ENCODE data around the gene TMEM63B.
A peak's percentile ranks its signal among the peaks of the same experiment; 100 is the strongest.
"Not testable (repeated sequence)": the region's sequence is repeated elsewhere in the genome, so short reads cannot be mapped to it uniquely, and the experiment has no call there.

TMEM63B gene

DNA sequence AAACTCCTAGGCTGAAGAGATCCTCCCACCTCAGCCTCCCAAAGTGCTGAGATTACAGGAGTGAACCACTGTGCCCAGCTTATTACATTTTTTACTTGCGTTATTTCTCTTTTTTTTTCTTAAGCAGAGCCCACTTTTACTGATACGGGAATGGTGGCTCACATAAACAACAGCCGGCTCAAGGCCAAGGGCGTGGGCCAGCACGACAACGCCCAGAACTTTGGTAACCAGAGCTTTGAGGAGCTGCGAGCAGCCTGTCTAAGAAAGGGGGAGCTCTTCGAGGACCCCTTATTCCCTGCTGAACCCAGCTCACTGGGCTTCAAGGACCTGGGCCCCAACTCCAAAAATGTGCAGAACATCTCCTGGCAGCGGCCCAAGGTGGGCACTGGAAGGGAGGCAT, 41.8 kb downstream of the TMEM63B start:
- DNase-seq (ENCODE audit: low read depth in 1 of 2, low spot score in 1 of 2), result no peak

DNA sequence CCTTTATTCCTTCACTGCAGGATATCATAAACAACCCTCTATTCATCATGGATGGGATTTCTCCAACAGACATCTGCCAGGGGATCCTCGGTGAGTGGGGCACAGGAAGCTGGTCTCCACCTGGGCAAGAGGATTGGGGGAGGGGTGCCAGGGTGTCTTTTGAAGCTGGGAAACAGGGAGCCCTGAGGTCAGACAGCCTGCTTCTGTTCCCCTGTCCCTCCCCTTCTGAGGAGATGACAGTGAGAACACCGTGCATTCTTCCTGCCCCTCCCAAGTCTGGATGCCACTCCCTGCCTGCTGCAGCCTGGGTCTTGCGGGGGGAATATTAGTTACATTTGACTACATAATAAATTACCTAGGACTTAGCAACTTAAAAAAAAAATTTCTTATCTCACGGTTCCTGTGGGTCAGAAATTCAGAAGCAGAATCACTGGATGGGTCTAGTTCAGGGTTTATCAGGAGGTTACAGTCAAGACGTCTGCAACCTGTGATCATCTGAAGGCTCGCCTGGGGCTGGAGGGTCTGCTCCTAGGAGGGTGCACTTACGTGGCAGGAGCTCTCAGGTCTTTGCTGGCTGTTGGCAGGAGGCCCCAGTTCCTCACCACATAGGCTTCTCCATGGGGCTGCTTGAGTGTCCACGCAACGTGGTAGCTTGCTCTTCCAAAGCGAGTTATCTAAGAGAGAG, 42.7 kb downstream of the TMEM63B start:
- no peak for DNase-seq (ENCODE audit: low read depth in 1 of 2, low spot score in 1 of 2)

DNA sequence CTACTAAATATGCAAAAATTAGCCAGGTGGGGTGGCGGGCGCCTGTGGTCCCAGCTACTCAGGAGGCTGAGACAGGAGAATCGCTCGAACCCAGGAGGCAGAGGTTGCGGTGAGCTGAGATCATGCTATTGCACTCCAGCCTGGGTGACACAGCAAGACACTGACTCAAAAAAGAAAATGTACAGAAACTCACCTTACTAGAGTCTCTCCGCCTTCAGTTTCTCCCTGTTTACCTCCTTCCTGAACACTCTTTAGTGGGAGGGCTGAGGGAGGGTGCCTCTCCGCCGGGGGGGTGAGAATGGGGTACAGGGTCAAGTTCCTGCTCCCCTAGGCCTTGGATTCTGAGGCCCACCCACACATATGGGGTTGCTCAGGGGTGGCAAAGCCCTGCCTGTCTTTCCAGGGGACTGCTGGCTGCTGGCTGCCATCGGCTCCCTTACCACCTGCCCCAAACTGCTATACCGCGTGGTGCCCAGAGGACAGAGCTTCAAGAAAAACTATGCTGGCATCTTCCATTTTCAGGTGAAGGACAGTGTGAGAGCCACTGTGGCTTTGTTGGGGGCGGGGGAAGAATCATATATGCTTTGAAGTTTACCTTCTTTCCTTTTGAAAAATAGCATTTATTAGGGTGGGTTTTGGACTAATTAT, 44.7 kb downstream of the TMEM63B start:
- DNase-seq (ENCODE audit: low read depth in 1 of 2, low spot score in 1 of 2), result no peak

DNA sequence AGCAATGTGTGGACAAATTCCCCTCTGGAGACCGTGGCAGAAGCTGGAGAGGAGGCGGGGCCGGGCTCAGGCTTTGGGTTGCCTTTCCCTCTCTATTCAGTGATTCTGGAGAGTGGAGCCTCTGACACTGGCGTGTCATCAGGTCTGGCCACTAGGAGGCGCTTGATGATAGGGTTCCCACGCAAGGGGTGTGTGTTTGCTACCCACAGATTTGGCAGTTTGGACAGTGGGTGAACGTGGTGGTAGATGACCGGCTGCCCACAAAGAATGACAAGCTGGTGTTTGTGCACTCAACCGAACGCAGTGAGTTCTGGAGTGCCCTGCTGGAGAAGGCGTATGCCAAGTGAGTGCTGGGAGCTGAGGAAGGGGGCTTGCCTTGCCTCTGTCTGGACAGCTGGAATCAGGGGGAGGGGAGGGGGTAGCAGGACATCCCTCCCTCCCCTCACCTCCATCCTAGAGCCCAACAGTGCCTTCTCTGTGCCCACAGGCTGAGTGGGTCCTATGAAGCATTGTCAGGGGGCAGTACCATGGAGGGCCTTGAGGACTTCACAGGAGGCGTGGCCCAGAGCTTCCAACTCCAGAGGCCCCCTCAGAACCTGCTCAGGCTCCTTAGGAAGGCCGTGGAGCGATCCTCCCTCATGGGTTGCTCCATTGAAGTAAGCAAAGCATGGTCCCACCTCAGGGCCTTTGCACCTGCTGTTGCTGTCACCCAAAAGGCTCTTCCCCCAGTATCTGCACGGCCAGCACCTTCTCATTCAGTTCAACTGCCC, 45.6 kb downstream of the TMEM63B start:
- DNase-seq (ENCODE audit: low read depth in 1 of 2, low spot score in 1 of 2), result peak; percentile 55 to 61

DNA sequence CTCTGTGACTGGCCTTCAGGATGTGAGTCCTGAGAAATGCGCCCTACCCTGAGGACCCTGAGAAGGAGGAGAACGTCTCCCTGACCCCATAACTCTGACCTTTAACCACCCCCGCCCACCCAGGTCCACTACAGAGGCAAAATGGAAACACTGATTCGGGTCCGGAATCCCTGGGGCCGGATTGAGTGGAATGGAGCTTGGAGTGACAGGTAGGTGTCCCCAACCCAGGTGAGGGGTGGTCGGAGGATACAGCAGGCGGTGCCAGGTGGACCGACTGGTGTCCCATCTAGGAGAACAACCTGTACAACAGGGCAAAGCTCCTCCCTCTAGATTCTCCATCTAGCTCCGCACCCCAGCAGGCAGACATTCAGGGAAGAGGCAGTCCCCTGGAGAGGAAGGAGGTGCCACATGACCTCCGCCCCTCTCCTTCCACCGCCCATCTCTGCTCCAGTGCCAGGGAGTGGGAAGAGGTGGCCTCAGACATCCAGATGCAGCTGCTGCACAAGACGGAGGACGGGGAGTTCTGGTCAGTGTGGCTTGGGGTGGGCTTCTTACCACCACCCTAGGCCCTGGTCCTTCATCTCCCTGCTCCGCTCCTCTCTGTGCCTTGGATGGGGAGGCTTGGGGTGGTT, 48.9 kb downstream of the TMEM63B start:
- DNase-seq (ENCODE audit: low read depth in 1 of 2, low spot score in 1 of 2), result no peak

DNA sequence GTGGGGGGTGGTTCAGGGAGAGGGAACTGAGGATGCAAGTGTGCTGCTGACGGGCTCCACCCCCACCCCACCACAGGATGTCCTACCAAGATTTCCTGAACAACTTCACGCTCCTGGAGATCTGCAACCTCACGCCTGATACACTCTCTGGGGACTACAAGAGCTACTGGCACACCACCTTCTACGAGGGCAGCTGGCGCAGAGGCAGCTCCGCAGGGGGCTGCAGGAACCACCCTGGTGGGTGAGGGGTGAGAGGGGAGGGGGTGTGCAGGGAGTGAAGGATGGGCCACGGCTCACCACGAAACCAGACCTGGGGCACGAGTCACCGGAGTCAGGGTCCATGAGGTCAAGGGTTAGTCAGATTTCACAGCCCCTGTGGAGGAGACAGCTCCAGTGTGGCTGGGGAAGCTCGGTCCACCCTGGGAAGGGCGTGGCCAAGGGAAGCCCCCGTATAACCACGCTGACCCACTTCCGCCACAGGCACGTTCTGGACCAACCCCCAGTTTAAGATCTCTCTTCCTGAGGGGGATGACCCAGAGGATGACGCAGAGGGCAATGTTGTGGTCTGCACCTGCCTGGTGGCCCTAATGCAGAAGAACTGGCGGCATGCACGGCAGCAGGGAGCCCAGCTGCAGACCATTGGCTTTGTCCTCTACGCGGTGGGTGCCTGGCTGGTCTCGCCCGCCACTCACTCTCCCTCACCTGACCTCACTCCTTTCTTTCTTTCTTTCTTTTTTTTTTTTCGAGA, 49.6 kb downstream of the TMEM63B start:
- DNase-seq (ENCODE audit: low read depth in 1 of 2, low spot score in 1 of 2), result no peak

DNA sequence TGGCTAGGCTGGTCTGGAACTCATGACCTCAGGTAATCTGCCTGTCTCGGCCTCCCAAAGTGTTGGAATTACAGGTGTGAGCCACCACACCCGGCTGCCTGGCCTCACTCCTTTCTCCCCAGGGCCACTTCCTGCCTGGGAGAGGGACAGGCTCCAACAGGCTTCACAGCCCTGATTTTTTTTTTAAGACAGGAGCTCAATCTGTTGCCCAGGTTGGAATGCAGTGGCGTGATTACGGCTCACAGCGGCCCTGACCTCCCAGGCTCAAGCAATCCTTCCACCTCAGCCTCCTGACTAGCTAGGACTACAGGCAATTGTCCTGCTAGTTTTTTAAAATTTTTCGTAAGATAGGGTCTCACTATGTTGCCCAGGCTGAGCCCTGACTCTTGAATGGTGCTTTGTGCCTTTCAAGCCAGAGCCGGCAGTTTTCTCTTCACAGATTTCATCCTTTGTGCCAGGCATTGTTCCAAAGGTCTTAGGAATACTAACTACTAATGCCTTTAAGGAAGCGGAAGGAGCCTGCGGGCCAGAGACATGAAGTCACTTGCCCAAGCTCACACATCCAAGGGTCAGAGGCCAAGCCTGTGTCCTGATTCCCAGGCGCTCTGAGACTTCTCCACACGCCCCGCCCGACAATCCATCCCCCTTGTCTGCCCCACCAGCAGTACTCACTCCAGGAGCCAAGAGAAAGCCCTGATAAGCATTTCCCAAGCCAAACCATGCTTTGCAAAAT, 50.5 kb downstream of the TMEM63B start:
- DNase-seq (ENCODE audit: low read depth in 1 of 2, low spot score in 1 of 2), result no peak

DNA sequence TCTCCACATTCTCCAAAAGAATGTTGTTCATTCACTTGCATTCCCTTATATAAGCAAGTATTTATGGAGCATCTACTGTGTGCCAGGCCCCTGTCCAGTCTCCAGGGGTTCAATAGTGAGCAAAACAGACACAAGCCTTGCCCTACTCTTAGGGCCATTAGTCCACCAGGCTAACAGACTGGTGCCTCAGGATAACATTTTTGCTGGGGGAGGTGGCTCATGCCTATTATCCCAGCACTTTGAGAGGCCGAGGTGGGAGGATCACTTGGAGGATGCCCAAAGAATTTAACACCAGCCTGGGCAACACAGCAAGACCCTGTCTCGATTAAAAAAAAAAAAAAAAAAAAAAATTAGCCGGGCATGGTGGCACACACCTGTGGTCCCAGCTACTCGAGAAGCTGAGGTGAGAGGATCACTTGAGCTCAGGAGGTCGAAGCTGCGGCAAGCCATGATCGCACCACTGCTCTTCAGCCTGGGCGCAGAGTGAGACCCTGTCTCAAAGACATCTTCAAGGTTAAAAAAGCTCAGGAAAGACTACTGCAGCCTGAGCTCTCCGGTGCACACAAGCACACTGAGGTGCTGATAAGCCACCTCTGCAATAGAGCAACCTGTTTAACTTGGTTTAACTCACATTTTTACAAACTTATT, 51.2 kb downstream of the TMEM63B start:
- DNase-seq (ENCODE audit: low read depth in 1 of 2, low spot score in 1 of 2), result no peak

DNA sequence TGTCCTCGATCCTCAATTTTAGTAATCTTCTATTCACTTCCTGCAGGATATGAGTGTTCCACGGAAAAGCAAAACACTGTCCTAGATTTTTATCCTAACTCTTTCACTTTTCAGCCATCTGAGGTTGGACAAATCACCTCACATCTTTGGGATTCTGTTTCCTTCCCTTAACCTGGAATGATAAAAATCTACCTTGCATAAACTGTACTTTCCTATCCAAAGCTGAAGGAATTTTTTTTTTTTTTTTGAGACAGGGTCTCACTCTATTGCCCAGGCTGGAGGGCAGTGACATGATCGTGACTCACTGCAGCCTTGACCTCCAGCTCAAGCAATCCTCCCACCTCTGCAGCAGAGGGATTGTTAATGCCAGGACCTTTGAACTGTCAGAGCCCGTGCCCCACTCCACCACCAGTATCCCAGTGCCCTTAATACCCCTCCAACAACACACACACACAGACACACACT, 51.8 kb downstream of the TMEM63B start:
- DNase-seq (ENCODE audit: low read depth in 1 of 2, low spot score in 1 of 2), result no peak

DNA sequence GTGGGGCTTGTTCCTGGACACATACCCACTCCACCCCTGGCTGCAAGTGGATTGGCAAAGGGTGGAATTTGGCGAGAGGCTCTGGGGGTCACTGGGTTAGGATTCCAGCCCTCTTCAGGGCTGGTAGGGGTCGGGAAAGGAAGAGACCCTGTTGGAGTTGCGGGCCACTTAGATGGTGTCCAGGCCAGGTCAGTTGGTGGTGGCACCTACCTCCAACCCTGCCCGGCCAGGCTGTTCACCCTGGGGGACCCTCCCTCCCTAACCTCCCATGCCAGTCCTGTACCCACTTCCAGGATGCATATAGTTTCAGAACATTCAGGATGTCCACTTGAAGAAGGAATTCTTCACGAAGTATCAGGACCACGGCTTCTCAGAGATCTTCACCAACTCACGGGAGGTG, 52.3 kb downstream of the TMEM63B start:
- DNase-seq (ENCODE audit: low read depth in 1 of 2, low spot score in 1 of 2), result no peak

DNA sequence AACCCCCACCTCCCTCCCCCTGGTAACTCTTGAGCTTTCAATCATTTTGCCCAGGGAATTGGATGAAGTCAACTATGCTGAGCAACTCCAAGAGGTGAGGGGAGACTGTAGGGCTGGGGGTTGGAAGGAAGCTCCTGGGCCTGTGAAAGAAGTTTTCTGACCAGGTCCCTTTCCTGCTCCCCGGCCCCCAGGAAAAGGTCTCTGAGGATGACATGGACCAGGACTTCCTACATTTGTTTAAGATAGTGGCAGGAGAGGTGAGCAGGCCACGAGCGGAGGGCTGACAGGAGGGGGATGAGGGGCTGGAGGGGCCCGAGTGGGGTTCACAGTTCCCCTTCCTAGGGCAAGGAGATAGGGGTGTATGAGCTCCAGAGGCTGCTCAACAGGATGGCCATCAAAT, 53.1 kb downstream of the TMEM63B start:
- DNase-seq (ENCODE audit: low read depth in 1 of 2, low spot score in 1 of 2), result no peak

DNA sequence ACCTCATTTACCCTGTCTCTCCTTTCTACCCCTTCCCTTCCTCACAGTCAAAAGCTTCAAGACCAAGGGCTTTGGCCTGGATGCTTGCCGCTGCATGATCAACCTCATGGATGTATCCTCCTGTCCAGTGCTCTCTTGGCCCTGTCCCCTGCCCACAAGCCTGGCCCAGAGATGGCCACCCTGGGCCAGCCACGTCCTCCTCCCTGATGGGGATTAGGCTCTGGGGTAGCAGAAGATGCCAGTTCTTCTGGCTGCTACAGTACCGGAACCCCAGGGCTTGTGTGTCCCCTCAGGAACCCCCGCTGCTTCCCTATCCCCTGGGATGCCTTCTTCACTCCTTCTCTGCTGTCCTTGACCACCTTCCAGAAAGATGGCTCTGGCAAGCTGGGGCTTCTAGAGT, 53.5 kb downstream of the TMEM63B start:
- DNase-seq (ENCODE audit: low read depth in 1 of 2, low spot score in 1 of 2), result no peak

DNA sequence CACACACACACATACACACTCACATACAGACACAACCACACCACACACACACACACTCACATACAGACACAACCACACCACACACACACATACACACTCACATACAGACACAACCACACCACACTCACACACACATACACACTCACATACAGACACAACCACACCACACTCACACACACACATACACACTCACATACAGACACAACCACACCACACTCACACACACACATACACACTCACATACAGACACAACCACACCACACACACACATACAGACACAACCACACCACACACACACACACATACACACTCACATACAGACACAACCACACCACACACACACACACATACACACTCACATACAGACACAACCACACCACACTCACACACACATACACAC, 54.4 kb downstream of the TMEM63B start:
- not testable (repeated sequence) for DNase-seq (ENCODE audit: low read depth in 1 of 2, low spot score in 1 of 2)

DNA sequence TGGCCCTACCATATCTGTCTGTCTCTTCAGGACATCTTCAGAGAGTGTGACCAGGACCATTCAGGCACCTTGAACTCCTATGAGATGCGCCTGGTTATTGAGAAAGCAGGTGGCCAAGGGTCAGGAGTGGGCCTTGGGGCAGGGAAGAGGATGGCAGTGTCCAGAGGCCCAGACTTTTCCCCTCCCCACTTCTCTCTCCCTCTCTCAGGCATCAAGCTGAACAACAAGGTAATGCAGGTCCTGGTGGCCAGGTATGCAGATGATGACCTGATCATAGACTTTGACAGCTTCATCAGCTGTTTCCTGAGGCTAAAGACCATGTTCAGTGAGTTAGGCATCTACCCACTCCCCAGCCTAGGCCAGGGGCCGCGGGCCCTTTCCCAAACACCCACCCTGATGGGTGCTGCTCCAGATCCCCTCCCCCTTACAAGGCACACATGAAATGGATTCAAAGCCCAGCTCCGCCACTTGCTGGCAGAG, 55.6 kb downstream of the TMEM63B start:
- no peak for DNase-seq (ENCODE audit: low read depth in 1 of 2, low spot score in 1 of 2)

DNA sequence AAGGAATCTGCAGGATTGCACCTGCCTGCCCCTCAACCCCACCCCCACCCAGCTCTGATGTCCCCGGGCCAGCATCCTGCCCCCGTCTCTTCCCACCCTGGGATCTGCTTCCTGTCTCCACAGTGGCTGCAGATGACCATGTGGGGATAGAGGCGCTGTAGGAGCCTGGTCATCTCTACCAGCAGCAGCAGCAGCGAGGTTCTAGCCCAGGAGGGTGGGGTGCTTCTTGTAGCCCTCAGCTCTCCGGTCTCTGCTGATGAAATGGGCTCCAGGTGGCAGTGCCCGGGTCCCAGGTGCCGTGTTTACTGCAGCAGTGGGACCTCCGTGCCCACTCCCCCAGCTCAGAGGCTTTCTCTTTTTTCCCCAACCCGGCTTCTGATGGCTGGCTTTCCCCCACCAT, 56.4 kb downstream of the TMEM63B start:
- no peak for DNase-seq (ENCODE audit: low read depth in 1 of 2, low spot score in 1 of 2)

DNA sequence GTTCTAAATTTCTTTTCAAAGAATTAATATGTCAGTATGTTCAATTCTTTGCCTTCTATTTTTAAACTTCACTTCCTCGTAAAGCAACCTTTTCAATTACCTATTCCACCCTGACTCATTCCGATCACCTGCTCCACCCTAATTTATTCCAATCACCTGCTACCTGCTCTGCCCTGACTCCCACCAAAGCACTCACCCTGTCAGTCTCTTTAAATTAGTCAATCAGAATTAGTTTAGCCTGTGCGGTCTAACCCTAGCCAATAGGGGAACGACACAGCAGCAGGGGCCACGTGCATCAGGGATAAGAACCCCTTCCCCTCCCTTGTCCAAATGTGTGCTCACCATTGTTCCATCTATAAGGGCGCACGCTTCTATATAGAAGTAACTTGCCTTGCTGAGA, 58.0 kb downstream of the TMEM63B start:
- DNase-seq (ENCODE audit: low read depth in 1 of 2, low spot score in 1 of 2), result not testable (repeated sequence)

DNA sequence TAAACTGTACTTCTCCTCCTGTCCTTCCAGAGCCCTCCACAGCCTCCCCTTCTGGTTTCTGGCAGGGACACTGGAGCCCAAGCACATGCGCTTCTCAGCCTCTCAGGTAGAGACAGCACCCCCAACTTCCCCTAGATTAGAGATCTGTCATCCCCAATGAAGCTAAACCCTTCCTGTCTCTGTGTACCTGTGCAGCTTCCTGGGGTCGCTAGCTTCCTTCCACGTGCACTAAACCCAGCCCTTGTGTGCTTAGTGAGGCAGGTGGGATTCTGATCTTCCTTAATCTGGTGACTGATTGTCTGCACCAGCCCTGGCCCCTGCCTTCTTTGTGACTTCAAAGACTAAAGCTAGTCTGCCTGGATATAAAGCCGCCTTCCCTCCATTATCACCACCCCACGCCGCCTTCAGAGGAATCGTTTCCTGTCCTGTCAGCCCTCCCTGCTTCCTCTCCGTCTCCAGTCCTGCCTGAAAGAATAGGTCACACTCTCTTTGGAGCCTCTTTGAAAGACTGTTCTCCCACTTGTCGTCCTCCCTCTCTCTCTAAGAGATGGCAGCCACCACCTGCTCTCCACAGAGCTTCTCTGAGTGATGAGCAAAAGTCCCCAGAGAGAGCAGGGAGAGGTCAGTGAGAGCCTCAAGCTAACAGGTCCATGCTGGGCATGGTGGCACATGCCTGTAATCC, 58.7 kb downstream of the TMEM63B start:
- no peak for DNase-seq (ENCODE audit: low read depth in 1 of 2, low spot score in 1 of 2)

DNA sequence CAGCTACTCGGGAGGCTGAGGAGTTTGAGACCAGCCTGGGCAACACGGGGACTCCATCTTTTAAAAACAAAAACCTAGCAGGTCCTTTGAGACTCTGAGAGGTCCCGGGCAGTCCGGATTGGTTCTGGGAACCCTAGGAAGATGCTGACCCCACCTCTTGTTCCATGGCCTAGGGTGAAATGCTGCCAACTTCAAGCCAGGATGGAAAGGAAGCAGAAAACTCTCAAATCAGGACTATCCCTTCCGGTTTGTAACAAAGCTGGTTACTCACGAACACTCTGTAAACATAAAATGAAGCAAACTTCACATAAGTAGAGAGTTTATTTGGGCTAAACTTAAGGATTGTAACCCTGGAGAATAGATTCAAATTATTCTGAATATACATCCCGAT, 59.3 kb downstream of the TMEM63B start:
- no peak for DNase-seq (ENCODE audit: low read depth in 1 of 2, low spot score in 1 of 2)

DNA sequence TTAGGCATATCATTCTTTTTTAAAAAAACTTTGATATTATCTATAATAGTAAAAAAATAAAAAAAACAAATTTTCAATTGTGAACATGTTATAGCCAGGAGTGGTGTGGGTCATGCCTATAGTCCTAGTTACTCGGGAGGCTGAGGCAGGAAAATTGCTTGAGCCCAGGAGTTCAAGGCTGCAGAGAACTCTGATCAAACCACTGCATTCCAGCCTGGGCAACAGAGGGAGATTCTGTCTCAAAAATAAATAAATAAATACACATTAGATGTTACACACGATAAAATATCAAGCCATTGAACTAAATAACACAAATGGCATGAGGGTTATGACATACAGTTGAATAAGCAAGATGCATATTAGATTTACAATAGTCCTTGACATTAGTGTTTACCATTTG, 61.5 kb downstream of the TMEM63B start:
- no peak for DNase-seq (ENCODE audit: low read depth in 1 of 2, low spot score in 1 of 2)

Data from activated T-helper 1 cell treated with anti-CD3 and anti-CD28 coated beads, Interleukin-2, amount 50 U/mL, for 16 hours (primary cell).